ENCODE data around the gene SMC6. TPM values are rescaled to one million over a fixed set of nuclear protein-coding genes. Genes with fewer than 3 reads are reported as not detected.

Gene SMC6
- total and polyA plus RNA-seq, 2 experiments from 2014 or later: 53.4 to 59.8 TPM

- TF ChIP-seq REST (IDR thresholded peaks at IDR 0.05; ENCODE audit: unreplicated experiment) (no peak), ZNF462 (CRISPR knock-in tag; IDR thresholded peaks at IDR 0.05) (no peak)
These were observed 45.1 kb downstream of the SMC6 start (continued) for GRCh38 chr2:17708501-17708900.

- Mint-ChIP-seq H3K4me3 (no peak overlapping the region), H3K4me1 (no peaks in the 10 kb centered on the region), H3K27ac (no peak overlapping the region), H3K9me3 (no peaks in the 10 kb centered on the region), H3K27me3 (ENCODE audit: insufficient read depth, low read depth, poor library complexity) (no peaks in the 10 kb centered on the region), H3K36me3 (ENCODE audit: low read depth) (peaks cover 42% of the 10 kb centered on the region)
- H3K27ac ChIP-seq (ENCODE audit: low read depth): no peak overlapping the region
- no peak for DNase-seq (ENCODE audit: low spot score)
- H3K9me2 ChIP-seq (ENCODE audit: insufficient read depth): no peaks in the 10 kb centered on the region
- no peaks in the 10 kb centered on the region; the same call in 1 of the 2 replicates for H4K20me1 ChIP-seq (replicated peaks; ENCODE audit: insufficient read depth)
- H3K4me2 ChIP-seq: no peak overlapping the region
- no peaks in the 10 kb centered on the region for H3K4me1 ChIP-seq (ENCODE audit: insufficient read depth)
- peaks cover 27% of the 10 kb centered on the region; the same call in 1 of the 2 replicates for H3K36me3 ChIP-seq (ENCODE audit: insufficient read depth)
- no peak for ATAC-seq
- no peaks in the 10 kb centered on the region for H3K79me2 ChIP-seq (replicated peaks; ENCODE audit: insufficient read depth)
- H3K4me3 ChIP-seq: no peak overlapping the region
- no peaks in the 10 kb centered on the region for H3F3A ChIP-seq (replicated peaks; ENCODE audit: low read depth)
- H2AFZ ChIP-seq: no peak overlapping the region
- no peaks in the 10 kb centered on the region for H3K27me3 ChIP-seq (ENCODE audit: insufficient read depth)
- no peak for TF ChIP-seq JUNB (IDR thresholded peaks at IDR 0.05; ENCODE audit: unreplicated experiment)
- no peak for TF ChIP-seq CTCF (conservative IDR thresholded peaks at IDR 0.05; ENCODE audit: low read depth in 2 of 2)
- TF ChIP-seq ZNF331 (CRISPR knock-in tag; IDR thresholded peaks at IDR 0.05; ENCODE audit: low read depth): no peak
- no peak for TF ChIP-seq REST (IDR thresholded peaks at IDR 0.05; ENCODE audit: unreplicated experiment)
These were observed 46.8 kb downstream of the SMC6 start for GRCh38 chr2:17706845-17707244.
